ENCODE results near the gene GUK1. TPM values are rescaled to one million over a fixed set of nuclear protein-coding genes. Genes with fewer than 3 reads are reported as not detected.

Gene GUK1
- total RNA-seq, 4 donors from 2014 or later = 292 to 354 (median 305) TPM

DNA sequence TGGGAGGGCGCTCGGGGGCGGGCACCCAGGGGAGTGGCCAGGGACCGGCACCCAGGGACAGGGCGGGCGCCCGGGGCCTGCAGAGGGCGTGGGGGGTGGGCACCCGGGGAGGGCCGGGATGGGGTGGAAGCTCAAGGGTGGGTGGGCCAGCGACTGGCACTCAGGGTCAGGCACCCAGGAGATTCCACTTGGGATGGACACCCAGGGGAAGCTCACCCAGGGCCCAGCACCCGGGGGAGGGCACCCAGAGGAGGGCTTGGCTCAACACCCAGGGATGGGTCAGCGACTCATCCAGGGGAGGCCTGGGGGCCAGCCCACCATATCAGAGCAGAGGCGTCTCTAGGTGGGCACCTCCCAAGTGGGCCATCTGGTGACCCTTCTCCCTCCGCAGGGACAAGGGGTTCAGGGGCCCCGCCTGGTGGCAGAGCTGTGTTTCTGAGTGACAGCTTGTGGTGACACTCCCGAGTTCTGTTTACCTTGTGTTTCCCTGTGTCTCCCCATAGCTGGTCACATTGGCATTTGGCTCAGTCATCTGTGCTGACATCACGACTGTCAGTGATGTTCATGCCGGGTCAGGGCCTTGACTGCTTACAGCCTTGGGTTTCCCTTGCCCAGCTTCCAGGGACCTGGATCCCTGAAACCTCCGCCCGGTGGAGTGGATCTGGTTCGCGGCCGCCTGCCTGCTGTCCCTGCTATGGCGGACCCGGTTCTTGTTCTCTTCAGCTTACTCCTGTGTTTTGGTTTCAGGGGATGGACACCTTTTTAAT is 26.3 kb downstream of the GUK1 start:
- DNase-seq (ENCODE audit: extremely low spot score) = peak; percentile 94
- Histone ChIP-seq H3K27ac (replicated peaks in 1 of 4) (peak overlapping the region; percentile 97 to 100 (median 100)), H3K36me3 (peaks cover 0 to 14% (median 4%) of the 10 kb centered on the region in 4 donors), H3K4me1 (peaks cover 42 to 49% (median 45%) of the 10 kb centered on the region in 4 donors), H3K27me3 (peaks cover 0 to 22% (median 5%) of the 10 kb centered on the region in 4 donors), H3K4me3 (peak overlapping the region; percentile 76 to 99 (median 88)), H3K9me3 (no peaks in the 10 kb centered on the region)
- intact Hi-C loops (cut with DNase I) = loop anchor here (5.0 kb wide), 1 partner anchor 34 kb away; no protein-coding TSS in a partner anchor
- TF ChIP-seq, protein P1, sequence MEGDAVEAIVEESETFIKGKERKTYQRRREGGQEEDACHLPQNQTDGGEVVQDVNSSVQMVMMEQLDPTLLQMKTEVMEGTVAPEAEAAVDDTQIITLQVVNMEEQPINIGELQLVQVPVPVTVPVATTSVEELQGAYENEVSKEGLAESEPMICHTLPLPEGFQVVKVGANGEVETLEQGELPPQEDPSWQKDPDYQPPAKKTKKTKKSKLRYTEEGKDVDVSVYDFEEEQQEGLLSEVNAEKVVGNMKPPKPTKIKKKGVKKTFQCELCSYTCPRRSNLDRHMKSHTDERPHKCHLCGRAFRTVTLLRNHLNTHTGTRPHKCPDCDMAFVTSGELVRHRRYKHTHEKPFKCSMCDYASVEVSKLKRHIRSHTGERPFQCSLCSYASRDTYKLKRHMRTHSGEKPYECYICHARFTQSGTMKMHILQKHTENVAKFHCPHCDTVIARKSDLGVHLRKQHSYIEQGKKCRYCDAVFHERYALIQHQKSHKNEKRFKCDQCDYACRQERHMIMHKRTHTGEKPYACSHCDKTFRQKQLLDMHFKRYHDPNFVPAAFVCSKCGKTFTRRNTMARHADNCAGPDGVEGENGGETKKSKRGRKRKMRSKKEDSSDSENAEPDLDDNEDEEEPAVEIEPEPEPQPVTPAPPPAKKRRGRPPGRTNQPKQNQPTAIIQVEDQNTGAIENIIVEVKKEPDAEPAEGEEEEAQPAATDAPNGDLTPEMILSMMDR (IDR thresholded peaks at IDR 0.05) = peak; percentile 21 to 35 (median 24)
- TF ChIP-seq POLR2AphosphoS5 (IDR thresholded peaks at IDR 0.05) (no peak), POLR2A (IDR thresholded peaks at IDR 0.05; ENCODE audit: low read depth) (peak; percentile 13)
- WGBS = 26% methylated on average over 10 of the region's 26 CpGs

DNA sequence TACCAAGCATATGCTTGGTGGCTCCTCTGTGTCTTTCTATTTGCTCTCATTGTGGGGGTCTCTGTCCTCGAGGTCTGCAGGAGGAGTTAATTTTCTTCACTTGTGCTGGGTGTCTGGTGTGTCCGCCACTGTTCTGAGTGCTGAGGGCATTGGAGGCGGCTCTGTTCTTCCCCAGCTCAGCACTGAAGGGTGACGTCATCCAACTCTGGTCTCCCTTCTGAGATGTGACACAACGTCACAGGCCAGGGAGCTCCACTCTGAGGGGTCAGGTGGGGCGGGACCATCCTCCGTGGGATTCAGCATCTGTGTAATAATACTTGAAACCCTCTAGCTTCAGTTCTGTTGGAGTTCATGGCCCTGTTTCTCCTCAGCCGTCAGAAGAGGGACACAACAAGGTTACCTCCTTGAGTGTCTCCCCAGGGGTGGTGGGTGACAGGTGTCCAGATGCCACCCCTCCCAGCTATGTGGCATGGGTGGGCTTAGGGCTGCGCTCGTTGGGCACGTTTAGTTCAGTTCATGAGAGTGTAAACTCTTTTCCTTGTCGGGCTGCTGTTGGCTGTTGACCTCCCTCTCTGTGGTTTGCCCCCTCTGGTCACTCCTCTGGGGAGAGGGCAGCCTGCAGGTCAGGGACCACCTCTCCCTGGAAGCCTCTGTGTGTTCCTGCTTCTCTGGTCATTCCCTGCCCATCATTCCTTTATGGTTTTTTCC is 28.6 kb downstream of the GUK1 start:
- WGBS = 79% methylated on average over 10 of the region's 12 CpGs
- peaks cover 19 to 31% (median 26%) of the 10 kb centered on the region in 4 donors for H3K4me1 ChIP-seq
- peaks cover 0 to 15% (median 4%) of the 10 kb centered on the region in 4 donors for H3K36me3 ChIP-seq
- intact Hi-C loops (cut with DNase I) = loop anchor here (5.0 kb wide), 1 partner anchor 36 kb away; no protein-coding TSS in a partner anchor
- no peak for DNase-seq (ENCODE audit: extremely low spot score)
- no peak overlapping the region for H3K27ac ChIP-seq (replicated peaks in 1 of 4)
- no peak for TF ChIP-seq POLR2A (IDR thresholded peaks at IDR 0.05; ENCODE audit: low read depth)
- TF ChIP-seq EP300 (IDR thresholded peaks at IDR 0.05) = no peak
- no peak for TF ChIP-seq POLR2AphosphoS5 (IDR thresholded peaks at IDR 0.05)
- TF ChIP-seq, protein P1 (IDR thresholded peaks at IDR 0.05) = no peak
- H3K27me3 ChIP-seq = no peaks in the 10 kb centered on the region
- H3K4me3 ChIP-seq = no peak overlapping the region
- H3K9me3 ChIP-seq = no peaks in the 10 kb centered on the region

DNA sequence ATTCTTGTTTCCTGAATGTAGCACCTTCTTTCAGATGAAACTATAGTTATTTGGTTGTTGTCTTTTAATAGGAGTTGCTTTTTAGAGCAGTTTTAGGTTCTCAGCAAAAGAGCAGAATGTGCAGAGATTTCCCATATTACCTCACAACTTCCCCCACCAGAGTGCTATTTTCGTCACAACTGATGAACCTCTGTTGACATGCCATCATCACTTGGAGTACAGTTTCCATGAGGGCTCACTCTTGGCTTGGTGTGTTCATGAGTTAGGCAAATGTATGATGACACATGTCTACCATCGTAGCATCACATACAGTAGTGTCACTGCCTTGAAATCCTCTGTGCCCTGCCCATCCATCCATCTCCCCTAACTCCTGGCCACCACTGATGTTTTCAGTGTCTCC is 29.3 kb downstream of the GUK1 start:
- no peak overlapping the region for H3K27ac ChIP-seq (replicated peaks in 1 of 4)
- peaks cover 17 to 27% (median 22%) of the 10 kb centered on the region in 4 donors for H3K4me1 ChIP-seq
- TF ChIP-seq POLR2A (IDR thresholded peaks at IDR 0.05; ENCODE audit: low read depth) (no peak), EP300 (IDR thresholded peaks at IDR 0.05) (no peak), POLR2AphosphoS5 (IDR thresholded peaks at IDR 0.05) (no peak)
- TF ChIP-seq, protein P1 (IDR thresholded peaks at IDR 0.05) = no peak
- peaks cover 0 to 15% (median 4%) of the 10 kb centered on the region in 4 donors for H3K36me3 ChIP-seq
- WGBS = 83% methylated on average over 2 of the region's 2 CpGs
- intact Hi-C loops (cut with DNase I) = loop anchor here (5.0 kb wide), 1 partner anchor 37 kb away; no protein-coding TSS in a partner anchor
- no peak overlapping the region for H3K4me3 ChIP-seq
- H3K9me3 ChIP-seq = no peaks in the 10 kb centered on the region
- no peak for DNase-seq (ENCODE audit: extremely low spot score)
- no peaks in the 10 kb centered on the region for H3K27me3 ChIP-seq

DNA sequence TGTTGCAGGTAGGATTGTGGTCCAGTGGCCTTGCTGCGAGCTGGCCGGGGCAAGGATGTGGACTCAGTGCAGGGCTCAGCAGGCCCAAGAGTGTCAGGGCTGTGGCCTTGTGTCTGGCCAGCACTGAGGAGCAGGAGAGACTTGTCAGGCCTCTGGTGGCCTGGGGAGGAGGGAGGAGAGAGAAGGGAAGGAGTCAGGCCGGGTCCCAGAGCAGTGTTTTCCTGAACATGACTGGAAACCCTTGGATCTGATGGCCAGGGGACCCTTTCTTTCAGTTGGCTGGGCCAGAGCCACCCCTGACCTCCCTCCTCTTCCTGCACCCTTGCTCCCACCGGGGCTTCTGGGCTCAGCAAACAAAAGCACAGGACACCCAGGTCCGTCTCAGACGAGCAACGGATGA is 30.6 kb downstream of the GUK1 start:
- 81% methylated on average over 3 of the region's 7 CpGs for WGBS
- peaks cover 4 to 26% (median 15%) of the 10 kb centered on the region in 4 donors for H3K36me3 ChIP-seq
- H3K4me3 ChIP-seq = no peak overlapping the region
- no peaks in the 10 kb centered on the region for H3K9me3 ChIP-seq
- H3K27me3 ChIP-seq = no peaks in the 10 kb centered on the region
- TF ChIP-seq, protein P1 (IDR thresholded peaks at IDR 0.05) = no peak
- no peak overlapping the region for H3K27ac ChIP-seq (replicated peaks in 1 of 4)
- intact Hi-C loops (cut with DNase I) = no loop called here
- peaks cover 8 to 25% (median 16%) of the 10 kb centered on the region in 4 donors for H3K4me1 ChIP-seq
- DNase-seq (ENCODE audit: extremely low spot score) = no peak

Data from esophagus muscularis mucosa (tissue), 4 donors.